Hepatocyte (in vitro differentiated cells): Measurements from ENCODE around the gene ACTR5.

ENCODE experiments used
- EZH2 ChIP-seq: fragments of 200-600 bp; sonication (generic); IDR thresholded peaks from 2 replicates; pipeline ENCODE4 v1.6.1; 2016; ENCODE audit warnings: antibody characterized with exemption, mild to moderate bottlenecking, borderline replicate concordance
- TF ChIP-seq, protein P1 (sequence below): fragments of 200-600 bp; sonication (generic); IDR thresholded peaks from 2 replicates; pipeline ENCODE4 v1.5.1; 2016; ENCODE audit warnings: antibody characterized with exemption, mild to moderate bottlenecking; ENCODE audit not compliant: poor library complexity

DNA sequence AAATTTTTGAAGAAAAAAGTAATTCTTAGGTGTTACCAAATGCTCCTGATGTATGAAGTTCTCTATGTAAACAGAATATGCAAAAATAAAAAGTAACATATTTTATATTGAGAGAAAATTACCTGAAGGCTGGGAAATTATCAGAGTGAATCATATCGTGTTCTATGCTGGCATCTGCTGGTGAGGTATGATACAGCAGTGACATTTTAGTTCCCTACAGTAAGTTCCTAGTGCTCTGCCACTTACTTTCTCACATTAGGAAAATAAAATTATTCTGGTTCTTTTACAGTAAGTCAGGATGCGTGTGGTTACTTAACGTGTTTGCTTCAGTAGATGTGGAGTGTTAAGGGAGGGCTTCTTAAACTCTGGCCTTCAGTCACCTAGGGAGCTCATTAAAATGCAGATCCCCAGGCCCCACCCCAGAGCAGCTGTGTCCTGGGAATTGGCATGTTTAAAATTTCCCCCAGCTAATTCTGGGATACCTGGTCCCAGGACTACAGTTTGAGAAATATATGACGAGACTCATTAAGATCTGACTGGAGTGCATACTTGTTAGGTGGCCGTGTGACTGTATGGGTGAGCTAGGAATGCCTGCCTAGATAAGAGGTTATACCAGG is 3.2 kb downstream of the ACTR5 start:
- TF ChIP-seq, protein P1, sequence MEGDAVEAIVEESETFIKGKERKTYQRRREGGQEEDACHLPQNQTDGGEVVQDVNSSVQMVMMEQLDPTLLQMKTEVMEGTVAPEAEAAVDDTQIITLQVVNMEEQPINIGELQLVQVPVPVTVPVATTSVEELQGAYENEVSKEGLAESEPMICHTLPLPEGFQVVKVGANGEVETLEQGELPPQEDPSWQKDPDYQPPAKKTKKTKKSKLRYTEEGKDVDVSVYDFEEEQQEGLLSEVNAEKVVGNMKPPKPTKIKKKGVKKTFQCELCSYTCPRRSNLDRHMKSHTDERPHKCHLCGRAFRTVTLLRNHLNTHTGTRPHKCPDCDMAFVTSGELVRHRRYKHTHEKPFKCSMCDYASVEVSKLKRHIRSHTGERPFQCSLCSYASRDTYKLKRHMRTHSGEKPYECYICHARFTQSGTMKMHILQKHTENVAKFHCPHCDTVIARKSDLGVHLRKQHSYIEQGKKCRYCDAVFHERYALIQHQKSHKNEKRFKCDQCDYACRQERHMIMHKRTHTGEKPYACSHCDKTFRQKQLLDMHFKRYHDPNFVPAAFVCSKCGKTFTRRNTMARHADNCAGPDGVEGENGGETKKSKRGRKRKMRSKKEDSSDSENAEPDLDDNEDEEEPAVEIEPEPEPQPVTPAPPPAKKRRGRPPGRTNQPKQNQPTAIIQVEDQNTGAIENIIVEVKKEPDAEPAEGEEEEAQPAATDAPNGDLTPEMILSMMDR: peak; percentile 74
- no peak for TF ChIP-seq EZH2
